ENCODE measurements around the gene KAT6B.

Gene KAT6B

DNA sequence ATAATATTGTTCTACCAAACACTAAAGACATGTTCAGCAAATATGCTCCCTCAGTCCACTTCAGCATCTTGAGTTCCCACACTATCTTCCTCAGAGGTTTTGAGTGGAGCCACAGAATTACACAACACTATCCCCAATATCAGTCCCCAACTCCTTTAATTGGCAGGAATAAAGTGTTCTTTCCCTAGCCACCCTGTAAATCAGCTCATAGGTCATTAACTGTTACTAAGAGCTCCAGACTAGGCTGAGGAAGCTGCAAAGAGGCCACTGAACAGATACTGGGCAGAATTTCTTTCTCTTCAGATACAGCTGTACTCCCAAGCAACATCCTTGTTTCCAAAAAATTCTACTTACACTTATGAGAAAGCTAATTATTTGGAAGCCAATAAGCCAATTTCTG is 11.6 kb upstream of the KAT6B start:
- no peak overlapping the region for H3K4me3 ChIP-seq (ENCODE audit: low read depth, low read length)
- TF ChIP-seq, protein P1, sequence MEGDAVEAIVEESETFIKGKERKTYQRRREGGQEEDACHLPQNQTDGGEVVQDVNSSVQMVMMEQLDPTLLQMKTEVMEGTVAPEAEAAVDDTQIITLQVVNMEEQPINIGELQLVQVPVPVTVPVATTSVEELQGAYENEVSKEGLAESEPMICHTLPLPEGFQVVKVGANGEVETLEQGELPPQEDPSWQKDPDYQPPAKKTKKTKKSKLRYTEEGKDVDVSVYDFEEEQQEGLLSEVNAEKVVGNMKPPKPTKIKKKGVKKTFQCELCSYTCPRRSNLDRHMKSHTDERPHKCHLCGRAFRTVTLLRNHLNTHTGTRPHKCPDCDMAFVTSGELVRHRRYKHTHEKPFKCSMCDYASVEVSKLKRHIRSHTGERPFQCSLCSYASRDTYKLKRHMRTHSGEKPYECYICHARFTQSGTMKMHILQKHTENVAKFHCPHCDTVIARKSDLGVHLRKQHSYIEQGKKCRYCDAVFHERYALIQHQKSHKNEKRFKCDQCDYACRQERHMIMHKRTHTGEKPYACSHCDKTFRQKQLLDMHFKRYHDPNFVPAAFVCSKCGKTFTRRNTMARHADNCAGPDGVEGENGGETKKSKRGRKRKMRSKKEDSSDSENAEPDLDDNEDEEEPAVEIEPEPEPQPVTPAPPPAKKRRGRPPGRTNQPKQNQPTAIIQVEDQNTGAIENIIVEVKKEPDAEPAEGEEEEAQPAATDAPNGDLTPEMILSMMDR (IDR thresholded peaks at IDR 0.05; ENCODE audit: borderline replicate concordance, insufficient read depth, low read depth, low read length): no peak

DNA sequence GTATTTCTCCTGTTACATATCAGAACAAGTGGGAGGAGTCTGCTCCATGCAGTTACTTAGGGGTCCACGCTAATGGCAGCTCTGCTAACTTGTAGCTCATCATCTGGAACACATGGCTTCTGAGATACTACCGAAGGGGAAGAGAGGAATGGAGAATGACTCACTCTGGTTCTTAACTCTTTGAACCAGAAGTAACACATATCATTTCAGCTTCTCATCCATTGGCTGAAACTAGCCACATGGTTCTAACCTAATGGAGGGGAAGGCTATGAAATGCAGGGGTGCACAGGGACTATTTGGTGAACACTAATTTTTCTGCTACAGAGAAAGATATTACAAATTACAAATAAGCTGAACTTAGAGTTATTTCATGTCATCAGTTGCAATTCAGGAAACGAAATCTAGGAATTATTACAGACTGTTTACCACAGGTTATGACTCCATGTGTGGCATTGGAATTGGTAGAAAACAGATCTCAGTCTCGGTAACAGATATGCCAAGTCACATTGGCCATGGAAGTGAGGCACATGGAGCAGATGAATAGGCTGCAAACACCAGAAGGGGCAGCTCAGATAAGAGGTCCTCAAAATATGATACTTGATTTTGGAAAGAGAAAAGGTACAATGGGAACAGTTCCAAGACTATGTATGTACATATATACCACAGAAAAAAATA is 9.4 kb upstream of the KAT6B start:
- TF ChIP-seq, protein P1 (IDR thresholded peaks at IDR 0.05; ENCODE audit: borderline replicate concordance, insufficient read depth, low read depth, low read length): no peak
- no peak overlapping the region for H3K4me3 ChIP-seq (ENCODE audit: low read depth, low read length)

- TF ChIP-seq, protein P1 (IDR thresholded peaks at IDR 0.05; ENCODE audit: borderline replicate concordance, insufficient read depth, low read depth, low read length): no peak
- H3K4me3 ChIP-seq (ENCODE audit: low read depth, low read length): no peak overlapping the region
These were observed 4.9 kb upstream of the KAT6B start for GRCh38 chr10:74821501-74821900.

DNA sequence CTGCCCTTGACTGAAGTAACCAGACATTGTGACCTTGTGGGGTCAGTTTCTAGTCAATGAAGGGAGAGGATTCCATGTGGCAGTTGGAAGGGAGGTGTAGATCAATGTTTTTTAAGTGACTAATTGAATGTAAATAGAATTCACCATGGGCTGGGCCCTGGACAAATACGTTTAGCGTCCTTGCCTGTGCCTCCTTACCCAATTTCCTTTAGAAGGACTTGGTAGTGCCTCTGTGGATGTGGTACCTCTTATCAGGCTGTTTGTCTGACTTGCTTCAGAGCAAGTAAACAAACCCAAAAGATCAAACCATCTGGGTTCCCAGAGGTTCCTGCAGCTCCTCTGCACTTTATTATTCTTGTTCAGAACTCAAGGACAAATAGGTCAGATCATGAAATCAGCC is 4.3 kb upstream of the KAT6B start:
- TF ChIP-seq, protein P1 (IDR thresholded peaks at IDR 0.05; ENCODE audit: borderline replicate concordance, insufficient read depth, low read depth, low read length): no peak
- H3K4me3 ChIP-seq (ENCODE audit: low read depth, low read length): no peak overlapping the region

GRCh38 chr10:74822521-74823089 is 3.8 kb upstream of the KAT6B start:
- TF ChIP-seq, protein P1 (IDR thresholded peaks at IDR 0.05; ENCODE audit: borderline replicate concordance, insufficient read depth, low read depth, low read length): no peak
- no peak overlapping the region for H3K4me3 ChIP-seq (ENCODE audit: low read depth, low read length)

DNA sequence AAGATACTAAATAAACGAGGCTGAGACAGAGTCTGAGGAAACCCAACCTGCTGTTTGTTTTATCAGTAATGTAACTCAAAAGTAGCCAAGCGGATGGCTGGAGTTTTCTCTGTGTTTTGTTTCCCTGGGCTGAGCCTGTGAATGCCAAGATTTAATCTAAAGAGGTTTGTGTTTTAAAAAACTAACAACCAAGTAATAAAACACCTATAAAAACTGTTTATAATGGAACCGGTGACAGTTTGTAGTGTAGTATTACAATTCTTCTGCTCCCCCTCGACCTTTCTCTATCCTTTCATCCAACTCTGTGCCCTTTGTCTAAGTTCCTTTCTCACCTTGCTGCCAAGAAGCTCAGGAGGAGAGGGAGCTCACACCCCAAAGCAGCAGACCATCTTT is 2.6 kb upstream of the KAT6B start:
- no peak overlapping the region for H3K4me3 ChIP-seq (ENCODE audit: low read depth, low read length)
- TF ChIP-seq, protein P1 (IDR thresholded peaks at IDR 0.05; ENCODE audit: borderline replicate concordance, insufficient read depth, low read depth, low read length): no peak

Measured in GM12875 (cell line).